Measurements from ENCODE around the gene CTR9.

Gene CTR9

GRCh38 chr11:10742460-10743208 is 8.4 kb upstream of the CTR9 start:
- DNase-seq (ENCODE audit: low read depth) = no peak

- DNase-seq (ENCODE audit: low read depth) = no peak
Observed at GRCh38 chr11:10743354-10744000, 7.6 kb upstream of the CTR9 start.

DNA sequence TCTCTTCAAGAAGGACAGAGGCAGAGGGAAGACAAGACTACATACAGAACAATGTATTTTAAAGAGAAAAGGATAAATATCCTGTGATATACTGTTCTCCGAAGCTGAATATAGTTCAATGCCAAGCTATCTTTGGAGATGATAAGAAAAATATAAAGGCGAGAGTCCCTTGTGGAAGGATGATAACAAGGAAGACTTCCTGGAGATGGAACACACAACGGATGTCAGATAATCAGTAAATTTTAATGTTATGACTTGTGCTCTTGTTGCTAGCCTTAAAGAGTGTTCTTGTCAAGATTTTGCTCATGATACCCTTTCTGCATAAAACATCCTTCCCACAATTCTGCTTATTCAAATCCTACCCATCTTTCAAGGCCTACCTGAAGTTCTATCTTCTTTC is 6.8 kb upstream of the CTR9 start:
- no peak for DNase-seq (ENCODE audit: low read depth)

DNA sequence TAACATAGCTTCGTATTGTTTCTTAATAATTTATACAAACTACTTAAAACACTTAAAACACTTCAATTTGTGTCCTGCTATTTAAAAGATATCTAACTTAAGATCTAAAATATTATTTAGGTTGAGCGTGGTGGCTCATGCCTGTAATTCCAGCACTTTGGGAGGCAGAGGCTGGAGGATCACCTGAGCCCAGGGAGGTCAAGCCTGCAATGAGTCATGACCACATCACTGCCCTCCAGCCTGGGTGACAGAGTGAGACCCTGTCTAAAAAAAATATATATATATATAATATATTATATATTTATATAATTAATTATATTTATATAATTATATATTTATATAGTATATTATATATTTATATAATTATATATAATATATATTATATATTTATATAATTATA is 4.2 kb upstream of the CTR9 start:
- DNase-seq (ENCODE audit: low read depth) = no peak

- no peak for DNase-seq (ENCODE audit: low read depth)
Observed at GRCh38 chr11:10747733-10748132, 3.3 kb upstream of the CTR9 start.

GRCh38 chr11:10749476-10749875 is 1.6 kb upstream of the CTR9 start:
- no peak for DNase-seq (ENCODE audit: low read depth)

GRCh38 chr11:10751581-10751940 is 515 bp downstream of the CTR9 start:
- DNase-seq (ENCODE audit: low read depth) = no peak

- no peak for DNase-seq (ENCODE audit: low read depth)
Observed at GRCh38 chr11:10752061-10752460, 1.0 kb downstream of the CTR9 start.

GRCh38 chr11:10752486-10752885 is 1.4 kb downstream of the CTR9 start:
- DNase-seq (ENCODE audit: low read depth) = no peak

DNA sequence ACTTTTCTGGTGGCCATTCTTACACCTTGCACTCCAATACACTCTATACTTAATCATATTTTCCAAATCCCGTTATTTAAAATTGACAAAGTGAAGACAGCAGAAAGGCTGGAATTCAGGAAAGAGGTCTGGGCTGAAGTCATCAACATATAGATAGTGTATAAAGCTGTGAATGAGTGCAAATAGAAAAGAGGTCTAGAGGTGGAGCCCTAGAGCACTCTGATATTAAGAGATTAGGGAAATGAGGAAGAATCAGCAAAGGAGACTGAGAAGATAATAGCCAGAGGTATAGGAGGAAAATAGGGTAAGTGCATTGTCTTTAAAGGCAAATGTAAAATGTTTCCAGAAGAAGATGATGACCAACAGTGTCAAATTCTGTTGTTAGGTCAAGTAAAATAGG is 7.9 kb downstream of the CTR9 start:
- no peak for DNase-seq (ENCODE audit: low read depth)

- no peak for DNase-seq (ENCODE audit: low read depth)
Observed at GRCh38 chr11:10761085-10761698, 10.1 kb downstream of the CTR9 start.

GRCh38 chr11:10762185-10762584 is 11.1 kb downstream of the CTR9 start:
- DNase-seq (ENCODE audit: low read depth) = no peak

DNA sequence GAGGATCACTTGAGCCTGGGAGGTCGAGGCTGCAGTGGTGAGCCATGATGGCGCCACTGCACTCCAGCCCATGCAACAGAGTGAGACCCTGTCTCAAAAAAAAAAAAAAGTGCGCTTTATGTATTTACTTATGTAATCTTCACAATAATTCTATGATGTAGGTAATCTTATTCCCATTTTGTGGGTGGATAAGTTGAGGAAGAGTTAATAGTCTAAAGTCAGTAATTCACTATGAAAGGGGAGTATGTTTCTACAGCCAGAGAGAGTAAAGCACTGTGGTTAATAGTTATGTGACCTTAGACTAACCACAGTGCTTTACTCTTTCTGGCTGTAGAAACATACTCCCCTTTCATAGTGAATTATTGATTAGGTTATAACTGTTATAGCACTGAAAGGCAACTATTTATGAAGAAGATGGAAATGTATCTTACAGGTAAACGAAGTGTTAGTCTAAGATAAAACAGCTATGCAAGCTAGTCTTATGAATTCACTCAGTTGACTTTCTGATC is 11.9 kb downstream of the CTR9 start:
- no peak for DNase-seq (ENCODE audit: low read depth)

DNA sequence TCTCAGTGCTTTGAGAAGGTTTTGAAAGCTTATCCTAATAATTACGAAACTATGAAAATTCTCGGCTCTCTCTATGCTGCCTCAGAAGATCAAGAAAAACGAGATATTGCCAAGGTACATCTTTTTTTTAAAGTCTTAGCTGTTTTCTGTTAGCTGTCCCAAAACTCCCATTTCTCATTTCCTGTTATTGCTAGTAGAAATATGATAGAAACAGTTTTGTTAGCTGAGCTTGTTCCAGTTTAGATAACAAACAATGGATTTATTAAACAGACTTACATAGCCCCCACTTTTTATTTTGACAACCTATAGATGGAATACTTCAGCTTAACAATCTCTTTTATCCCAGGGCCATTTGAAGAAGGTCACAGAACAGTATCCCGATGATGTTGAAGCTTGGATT is 12.7 kb downstream of the CTR9 start:
- DNase-seq (ENCODE audit: low read depth) = no peak

DNA sequence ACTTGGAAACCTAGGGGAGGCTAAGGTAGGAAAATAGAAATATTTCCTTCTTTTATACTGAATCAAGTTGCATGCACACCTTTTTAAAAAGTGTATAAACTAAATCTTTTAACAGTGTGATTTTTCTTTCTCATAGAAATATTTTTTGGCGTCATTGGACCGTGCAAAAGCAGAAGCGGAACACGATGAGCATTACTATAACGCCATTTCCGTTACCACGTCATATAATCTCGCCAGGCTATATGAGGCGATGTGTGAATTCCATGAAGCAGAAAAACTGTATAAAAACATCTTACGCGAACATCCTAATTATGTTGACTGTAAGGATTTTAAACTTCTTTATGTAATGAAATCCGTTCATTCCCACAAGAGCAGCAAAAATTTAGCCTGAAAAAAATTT is 13.4 kb downstream of the CTR9 start:
- DNase-seq (ENCODE audit: low read depth) = no peak

- peak; percentile 35 for DNase-seq (ENCODE audit: low read depth)
Observed at GRCh38 chr11:10770626-10771254, 19.7 kb downstream of the CTR9 start.

DNA sequence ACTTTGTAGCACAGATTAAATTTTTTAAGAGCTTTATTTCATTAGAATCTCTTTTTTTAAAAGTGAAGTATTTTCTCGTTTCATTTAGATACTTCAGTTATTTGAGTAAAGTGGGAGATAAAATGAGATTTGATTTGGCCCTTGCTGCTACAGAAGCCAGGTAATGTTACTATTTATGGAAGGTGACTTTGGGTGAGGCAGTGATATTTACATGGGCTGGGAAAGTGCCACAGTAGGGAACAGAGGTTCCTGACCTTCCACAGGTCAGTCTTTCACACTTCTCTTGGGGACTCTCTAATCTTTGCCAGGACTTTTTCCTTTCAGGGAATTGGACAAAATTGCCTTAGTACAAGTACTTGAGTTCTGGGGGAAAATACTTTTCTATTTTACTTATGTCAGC is 20.4 kb downstream of the CTR9 start:
- no peak for DNase-seq (ENCODE audit: low read depth)

DNA sequence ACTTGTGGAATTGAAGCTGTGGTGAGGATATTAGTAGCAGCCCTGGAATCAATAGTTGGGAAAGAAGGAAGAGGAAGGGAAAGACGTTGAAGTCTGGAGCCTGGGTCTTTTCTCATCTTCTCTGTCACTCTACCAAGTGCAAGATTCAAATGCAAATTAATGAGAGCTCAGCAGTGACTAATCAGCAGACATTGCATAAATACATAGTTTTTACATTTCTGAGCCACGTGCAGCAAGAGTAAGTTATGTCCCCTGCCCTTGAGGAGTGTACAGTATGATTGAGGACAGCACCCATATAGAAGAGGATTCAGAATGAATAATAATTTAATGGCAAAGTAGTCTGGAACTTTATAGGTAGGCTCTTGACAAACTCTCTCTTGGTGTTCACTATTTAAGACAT is 23.8 kb downstream of the CTR9 start:
- no peak for DNase-seq (ENCODE audit: low read depth)

GRCh38 chr11:10777393-10777793 is 26.3 kb downstream of the CTR9 start:
- DNase-seq (ENCODE audit: low read depth) = no peak

- no peak for DNase-seq (ENCODE audit: low read depth)
Observed at GRCh38 chr11:10777806-10778205, 26.8 kb downstream of the CTR9 start.

DNA sequence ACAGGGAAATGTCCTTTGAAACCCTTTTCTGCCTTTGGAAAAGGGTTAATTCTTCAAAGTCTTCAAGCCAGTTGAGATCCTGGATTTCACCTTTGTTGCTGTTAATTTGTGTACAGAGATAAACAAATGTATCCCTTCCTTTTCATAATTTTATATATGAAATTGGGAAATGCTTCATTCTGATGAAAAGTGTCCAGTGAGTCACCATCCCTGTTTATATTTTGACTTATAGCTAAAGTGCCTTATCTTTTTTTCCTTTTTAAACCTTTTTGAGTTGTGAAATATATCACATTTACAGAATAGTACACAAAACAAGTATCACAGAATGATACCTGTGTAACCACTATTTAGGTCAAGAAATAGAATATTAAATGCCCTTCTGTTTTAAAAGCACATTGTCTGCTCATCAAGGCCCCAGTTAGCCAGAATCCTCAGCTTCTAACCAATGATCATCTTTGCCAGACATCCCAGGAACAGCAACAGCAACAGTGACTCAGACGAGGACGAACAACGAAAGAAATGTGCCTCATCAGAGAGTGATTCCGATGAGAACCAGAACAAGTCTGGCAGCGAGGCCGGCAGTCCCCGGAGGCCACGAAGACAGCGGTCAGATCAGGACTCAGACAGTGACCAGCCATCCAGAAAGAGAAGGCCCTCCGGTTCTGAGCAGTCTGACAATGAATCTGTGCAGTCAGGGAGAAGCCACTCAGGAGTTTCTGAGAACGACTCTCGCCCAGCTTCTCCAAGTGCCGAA is 27.3 kb downstream of the CTR9 start:
- DNase-seq (ENCODE audit: low read depth) = peak; percentile 32

- no peak for DNase-seq (ENCODE audit: low read depth)
Observed at GRCh38 chr11:10779086-10779485, 28.0 kb downstream of the CTR9 start.

Data from fibroblast of the conjunctiva (primary cell).